Left colon (tissue), 2 donors: Measurements from ENCODE around the gene GADL1. TPM values are rescaled to one million over a fixed set of nuclear protein-coding genes. Genes with fewer than 3 reads are reported as not detected.
A peak's percentile ranks its signal among the peaks of the same experiment; 100 is the strongest.

Experiments
- ATAC-seq: fragments of 200-7000 bp; cut with Tn5 transposase; one replicate; pipeline ENCODE4 v1.9.1; 2020; ENCODE audit warnings: mild to moderate bottlenecking, moderate library complexity
- DNase-seq, 2 donors: peaks; one replicate each; pipeline ENCODE4 v3.0.0-alpha.2; 2020
- intact Hi-C, 2 donors: fragments of 100-400 bp; cut with DNase I in 1 of 2; cut with micrococcal nuclease in 1 of 2; formaldehyde crosslinking; loops; one replicate each; pipeline versions ENCODE4 v1.11.2 to v1.14.0; 2022; cut with DNase I, micrococcal nuclease
- total RNA-seq, 2 donors: library from RNA; stranded (reverse); fragmentation: NEBNext Ultra II Directional; extraction: Animal tissue kit (Norgen Biotek cat#: 25700); gene quantifications; one replicate each; pipeline ENCODE4 v1.2.1, GENCODE V29; 2021
- donor health status: DM: no; HTN: no; CAD: no.
- donor health status: DM: yes; HTN: yes; CAD: no.

The GADL1 gene
- total RNA-seq, 2 donors from 2014 or later = not detected

- ATAC-seq = peak; percentile 51
- DNase-seq = peak; percentile 48 to 86
- intact Hi-C loops = no loop called here
Measured at GRCh38 chr3:30768703-30769550, 125.5 kb downstream of the GADL1 start.

GRCh38 chr3:30768046-30768445 lies 126.4 kb downstream of the GADL1 start:
- ATAC-seq = no peak
- DNase-seq = no peak
- intact Hi-C loops = no loop called here

- DNase-seq (no peak), ATAC-seq (no peak)
- intact Hi-C loops = no loop called here
Measured at GRCh38 chr3:30766522-30766921, 127.9 kb downstream of the GADL1 start.

- intact Hi-C loops = no loop called here
- DNase-seq (no peak), ATAC-seq (no peak)
Measured at GRCh38 chr3:30764891-30765290, 129.6 kb downstream of the GADL1 start.

GRCh38 chr3:30764281-30764680 lies 130.2 kb downstream of the GADL1 start:
- DNase-seq (no peak), ATAC-seq (no peak)
- intact Hi-C loops = no loop called here

- intact Hi-C loops = no loop called here
- ATAC-seq (no peak), DNase-seq (no peak)
Measured at GRCh38 chr3:30761374-30761773, 133.1 kb downstream of the GADL1 start.

GRCh38 chr3:30760737-30761136 lies 133.7 kb downstream of the GADL1 start:
- ATAC-seq (no peak), DNase-seq (no peak)
- intact Hi-C loops = no loop called here

GRCh38 chr3:30760040-30760695 lies 134.3 kb downstream of the GADL1 start:
- no peak for ATAC-seq
- intact Hi-C loops = no loop called here
- no peak for DNase-seq

- ATAC-seq (peak; percentile 90), DNase-seq (no peak)
- intact Hi-C loops = no loop called here
Measured at GRCh38 chr3:30756218-30756617, 138.2 kb downstream of the GADL1 start.

- DNase-seq = no peak
- intact Hi-C loops = no loop called here
- no peak for ATAC-seq
Measured at GRCh38 chr3:30754426-30754825, 140.0 kb downstream of the GADL1 start.

GRCh38 chr3:30753766-30754165 lies 140.7 kb downstream of the GADL1 start:
- DNase-seq = no peak
- no peak for ATAC-seq
- intact Hi-C loops = no loop called here

- DNase-seq = peak; percentile 22 to 35
- ATAC-seq = peak; percentile 46
- intact Hi-C loops = no loop called here
Measured at GRCh38 chr3:30752970-30753369, 141.5 kb downstream of the GADL1 start.

- ATAC-seq = no peak
- intact Hi-C loops = no loop called here
- no peak for DNase-seq
Measured at GRCh38 chr3:30752491-30752890, 142.0 kb downstream of the GADL1 start.

- DNase-seq = peak in 1 of 2 donors; percentile 22
- intact Hi-C loops = no loop called here
- no peak for ATAC-seq
Measured at GRCh38 chr3:30751610-30752299, 142.7 kb downstream of the GADL1 start.

GRCh38 chr3:30750967-30751366 lies 143.5 kb downstream of the GADL1 start:
- DNase-seq = no peak
- ATAC-seq = no peak
- intact Hi-C loops = no loop called here

GRCh38 chr3:30749230-30749629 lies 145.2 kb downstream of the GADL1 start:
- DNase-seq = no peak
- ATAC-seq = peak; percentile 29
- intact Hi-C loops = no loop called here

- intact Hi-C loops = no loop called here
- ATAC-seq = peak; percentile 67
- DNase-seq = no peak
Measured at GRCh38 chr3:30747771-30748281, 146.6 kb downstream of the GADL1 start.

- DNase-seq (no peak), ATAC-seq (no peak)
Measured at GRCh38 chr3:30743641-30744317, 150.7 kb downstream of the GADL1 start.

More at GRCh38 chr3:30743641-30744317, 150.7 kb downstream of the GADL1 start:
- intact Hi-C loops = no loop called here
